ENCODE measurements around the gene RCE1.

RCE1 gene

GRCh38 chr11:66835768-66836405, 7.4 kb upstream of the RCE1 start:
- no peak for DNase-seq (ENCODE audit: insufficient read length, low spot score)
- no peak for TF ChIP-seq POLR2A (IDR thresholded peaks at IDR 0.05; ENCODE audit: low read depth, low read length)
- no peak for FAIRE-seq

- TF ChIP-seq POLR2A (IDR thresholded peaks at IDR 0.05; ENCODE audit: low read depth, low read length): no peak
- no peak for DNase-seq (ENCODE audit: insufficient read length, low spot score)
- FAIRE-seq: no peak
Observed at GRCh38 chr11:66840317-66841091, 2.7 kb upstream of the RCE1 start.

GRCh38 chr11:66841861-66842260, 1.4 kb upstream of the RCE1 start:
- no peak for FAIRE-seq
- DNase-seq (ENCODE audit: insufficient read length, low spot score): no peak

GRCh38 chr11:66842501-66842895, 743 bp upstream of the RCE1 start:
- DNase-seq (ENCODE audit: insufficient read length, low spot score) (no peak), FAIRE-seq (no peak)
- no peak for TF ChIP-seq POLR2A (IDR thresholded peaks at IDR 0.05; ENCODE audit: low read depth, low read length)

More at GRCh38 chr11:66841861-66842260, 1.4 kb upstream of the RCE1 start:
- TF ChIP-seq POLR2A (IDR thresholded peaks at IDR 0.05; ENCODE audit: low read depth, low read length): no peak

GRCh38 chr11:66843776-66844495, 695 bp downstream of the RCE1 start:
- FAIRE-seq: no peak
- no peak for DNase-seq (ENCODE audit: insufficient read length, low spot score)
- no peak for TF ChIP-seq POLR2A (IDR thresholded peaks at IDR 0.05; ENCODE audit: low read depth, low read length)

- no peak for FAIRE-seq
- no peak for DNase-seq (ENCODE audit: insufficient read length, low spot score)
- no peak for TF ChIP-seq POLR2A (IDR thresholded peaks at IDR 0.05; ENCODE audit: low read depth, low read length)
Observed at GRCh38 chr11:66844496-66845142, 1.4 kb downstream of the RCE1 start.

GRCh38 chr11:66845143-66845875, 2.1 kb downstream of the RCE1 start:
- DNase-seq (ENCODE audit: insufficient read length, low spot score) (no peak), FAIRE-seq (no peak)
- TF ChIP-seq POLR2A (IDR thresholded peaks at IDR 0.05; ENCODE audit: low read depth, low read length): no peak

GRCh38 chr11:66845876-66846212, 2.6 kb downstream of the RCE1 start:
- TF ChIP-seq POLR2A (IDR thresholded peaks at IDR 0.05; ENCODE audit: low read depth, low read length): no peak
- DNase-seq (ENCODE audit: insufficient read length, low spot score): no peak
- no peak for FAIRE-seq

GRCh38 chr11:66846671-66847091, 3.4 kb downstream of the RCE1 start:
- no peak for TF ChIP-seq POLR2A (IDR thresholded peaks at IDR 0.05; ENCODE audit: low read depth, low read length)
- DNase-seq (ENCODE audit: insufficient read length, low spot score): peak; percentile 50
- no peak for FAIRE-seq

- no peak for TF ChIP-seq POLR2A (IDR thresholded peaks at IDR 0.05; ENCODE audit: low read depth, low read length)
- no peak for DNase-seq (ENCODE audit: insufficient read length, low spot score)
- no peak for FAIRE-seq
Observed at GRCh38 chr11:66847461-66848232, 4.4 kb downstream of the RCE1 start.

GRCh38 chr11:66848671-66849500, 5.6 kb downstream of the RCE1 start:
- DNase-seq (ENCODE audit: insufficient read length, low spot score) (no peak), FAIRE-seq (no peak)
- TF ChIP-seq POLR2A (IDR thresholded peaks at IDR 0.05; ENCODE audit: low read depth, low read length): no peak
